ENCODE data around the gene PROCA1. TPM values are rescaled to one million over a fixed set of nuclear protein-coding genes. Genes with fewer than 3 reads are reported as not detected.
A peak's percentile ranks its signal among the peaks of the same experiment; 100 is the strongest.

Gene PROCA1
- total and polyA plus RNA-seq, 9 of the 15 experiments (the other 6 are each of a cell fraction or from before 2014, with no cell fraction given), result 0.78 to 16.2 (median 5.6) TPM

DNA sequence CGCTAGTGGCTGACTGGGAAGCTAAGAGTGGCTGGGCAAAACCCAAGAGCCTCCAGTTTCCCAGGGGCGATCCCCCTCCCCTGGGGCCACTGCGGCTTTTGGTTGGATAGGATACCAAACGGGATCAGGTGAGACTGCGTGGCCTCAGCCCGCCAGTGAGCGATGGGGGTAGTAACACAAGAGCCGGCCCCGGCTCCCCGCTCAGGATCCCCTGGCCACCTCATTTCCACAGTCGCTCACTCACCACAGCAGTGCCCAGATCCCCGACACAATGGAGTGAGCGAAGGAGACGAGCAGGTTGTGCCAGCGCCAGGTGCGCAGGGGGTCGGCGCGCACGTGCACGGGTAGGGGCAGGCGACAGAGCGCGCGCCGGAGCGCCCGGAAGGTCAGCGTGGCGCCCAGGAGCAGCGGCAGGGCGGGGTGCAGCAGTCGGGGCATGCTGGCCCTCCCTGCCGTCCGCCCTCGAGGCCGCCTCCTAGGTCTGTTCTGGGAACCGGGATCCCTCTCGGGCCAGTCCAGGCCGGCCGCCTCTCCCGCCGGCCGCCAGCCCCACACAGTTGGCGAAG lies 14.1 kb upstream of the PROCA1 start (continued):
- TF ChIP-seq, protein P1, sequence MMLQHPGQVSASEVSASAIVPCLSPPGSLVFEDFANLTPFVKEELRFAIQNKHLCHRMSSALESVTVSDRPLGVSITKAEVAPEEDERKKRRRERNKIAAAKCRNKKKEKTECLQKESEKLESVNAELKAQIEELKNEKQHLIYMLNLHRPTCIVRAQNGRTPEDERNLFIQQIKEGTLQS (IDR thresholded peaks at IDR 0.05), result no peak
- TF ChIP-seq, protein P1 (CRISPR knock-in tag; conservative IDR thresholded peaks at IDR 0.05), result 0 out of 2 replicates have a peak, but pooled peaks have one; percentile 62
- TF ChIP-seq TAF1 (IDR thresholded peaks at IDR 0.05; ENCODE audit: control insufficient read depth, extremely low read depth, insufficient read depth, low read length, severe bottlenecking) (peak; percentile 65), TCF7 (IDR thresholded peaks at IDR 0.05; ENCODE audit: borderline replicate concordance) (peak; percentile 37; the same call in 1 of the 2 replicates), CREB3L1 (IDR thresholded peaks at IDR 0.05; ENCODE audit: borderline replicate concordance, low read depth) (peak; percentile 83), E2F1 (CRISPR knock-in tag; IDR thresholded peaks at IDR 0.05) (0 out of 2 replicates have a peak, but pooled peaks have one; percentile 18), NRF1 (conservative IDR thresholded peaks at IDR 0.05 in 1 of 2, IDR thresholded peaks at IDR 0.05 in 1 of 2) (peak; percentile 83 to 86), ZNF589 (CRISPR knock-in tag; IDR thresholded peaks at IDR 0.05; ENCODE audit: low read depth) (no peak), ZNF778 (CRISPR knock-in tag; IDR thresholded peaks at IDR 0.05) (no peak), NR4A1 (CRISPR knock-in tag; IDR thresholded peaks at IDR 0.05) (no peak; the same call in 1 of the 2 replicates), NR4A1 (tag; IDR thresholded peaks at IDR 0.05) (peak; percentile 80), RFX1 (IDR thresholded peaks at IDR 0.05) (no peak), ZC3H11A (IDR thresholded peaks at IDR 0.05; ENCODE audit: low read depth, low read length) (no peak), HCFC1 (IDR thresholded peaks at IDR 0.05; ENCODE audit: low read depth, low read length) (no peak), KAT8 (IDR thresholded peaks at IDR 0.05; ENCODE audit: low read depth) (no peak), CTBP1 (IDR thresholded peaks at IDR 0.05; ENCODE audit: borderline replicate concordance) (peak; percentile 77), ZBED1 (IDR thresholded peaks at IDR 0.05) (0 out of 2 replicates have a peak, but pooled peaks have one; percentile 29), TCF7L2 (IDR thresholded peaks at IDR 0.05; ENCODE audit: low read depth, low read length) (no peak)
- TF ChIP-seq, protein P2, sequence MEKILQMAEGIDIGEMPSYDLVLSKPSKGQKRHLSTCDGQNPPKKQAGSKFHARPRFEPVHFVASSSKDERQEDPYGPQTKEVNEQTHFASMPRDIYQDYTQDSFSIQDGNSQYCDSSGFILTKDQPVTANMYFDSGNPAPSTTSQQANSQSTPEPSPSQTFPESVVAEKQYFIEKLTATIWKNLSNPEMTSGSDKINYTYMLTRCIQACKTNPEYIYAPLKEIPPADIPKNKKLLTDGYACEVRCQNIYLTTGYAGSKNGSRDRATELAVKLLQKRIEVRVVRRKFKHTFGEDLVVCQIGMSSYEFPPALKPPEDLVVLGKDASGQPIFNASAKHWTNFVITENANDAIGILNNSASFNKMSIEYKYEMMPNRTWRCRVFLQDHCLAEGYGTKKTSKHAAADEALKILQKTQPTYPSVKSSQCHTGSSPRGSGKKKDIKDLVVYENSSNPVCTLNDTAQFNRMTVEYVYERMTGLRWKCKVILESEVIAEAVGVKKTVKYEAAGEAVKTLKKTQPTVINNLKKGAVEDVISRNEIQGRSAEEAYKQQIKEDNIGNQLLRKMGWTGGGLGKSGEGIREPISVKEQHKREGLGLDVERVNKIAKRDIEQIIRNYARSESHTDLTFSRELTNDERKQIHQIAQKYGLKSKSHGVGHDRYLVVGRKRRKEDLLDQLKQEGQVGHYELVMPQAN (IDR thresholded peaks at IDR 0.05; ENCODE audit: borderline replicate concordance), result peak; percentile 85; the same call in 1 of the 2 replicates
- TF ChIP-seq, protein P3, sequence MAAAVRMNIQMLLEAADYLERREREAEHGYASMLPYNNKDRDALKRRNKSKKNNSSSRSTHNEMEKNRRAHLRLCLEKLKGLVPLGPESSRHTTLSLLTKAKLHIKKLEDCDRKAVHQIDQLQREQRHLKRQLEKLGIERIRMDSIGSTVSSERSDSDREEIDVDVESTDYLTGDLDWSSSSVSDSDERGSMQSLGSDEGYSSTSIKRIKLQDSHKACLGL (CRISPR knock-in tag; IDR thresholded peaks at IDR 0.05; ENCODE audit: borderline replicate concordance, poor library complexity, severe bottlenecking), result peak; percentile 71
- TF ChIP-seq, protein P4, sequence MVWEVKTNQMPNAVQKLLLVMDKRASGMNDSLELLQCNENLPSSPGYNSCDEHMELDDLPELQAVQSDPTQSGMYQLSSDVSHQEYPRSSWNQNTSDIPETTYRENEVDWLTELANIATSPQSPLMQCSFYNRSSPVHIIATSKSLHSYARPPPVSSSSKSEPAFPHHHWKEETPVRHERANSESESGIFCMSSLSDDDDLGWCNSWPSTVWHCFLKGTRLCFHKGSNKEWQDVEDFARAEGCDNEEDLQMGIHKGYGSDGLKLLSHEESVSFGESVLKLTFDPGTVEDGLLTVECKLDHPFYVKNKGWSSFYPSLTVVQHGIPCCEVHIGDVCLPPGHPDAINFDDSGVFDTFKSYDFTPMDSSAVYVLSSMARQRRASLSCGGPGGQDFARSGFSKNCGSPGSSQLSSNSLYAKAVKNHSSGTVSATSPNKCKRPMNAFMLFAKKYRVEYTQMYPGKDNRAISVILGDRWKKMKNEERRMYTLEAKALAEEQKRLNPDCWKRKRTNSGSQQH (CRISPR knock-in tag; IDR thresholded peaks at IDR 0.05), result peak; percentile 46; the same call in 1 of the 2 replicates
